DOHH2 (cell line): ENCODE measurements around the gene FRS2.

Source experiments
- H3F3A ChIP-seq: fragments of 200-600 bp; sonication (generic), shearing (Covaris generic); 2 replicates; pipeline ENCODE4 v1.6.0; 2016; ENCODE audit warnings: antibody characterized with exemption, mild to moderate bottlenecking; ENCODE audit not compliant: control insufficient read depth, insufficient read depth
- H3K27ac ChIP-seq: fragments of 200-600 bp; sonication (generic); 2 replicates; pipeline ENCODE4 v1.5.1; 2014; ENCODE audit warnings: low read depth, mild to moderate bottlenecking, low read length, moderate library complexity
- H3K27me3 ChIP-seq: fragments of 200-600 bp; sonication (generic); 2 replicates; pipeline ENCODE4 v1.6.1; 2014; ENCODE audit warnings: mild to moderate bottlenecking, low read length, mixed read lengths; ENCODE audit not compliant: control insufficient read depth
- H3K36me3 ChIP-seq: fragments of 200-600 bp; sonication (generic); 2 replicates; pipeline ENCODE4 v1.6.1; 2014; ENCODE audit warnings: mild to moderate bottlenecking, low read length, moderate library complexity, mixed read lengths; ENCODE audit not compliant: control insufficient read depth
- H3K4me1 ChIP-seq: fragments of 200-600 bp; sonication (generic); 2 replicates; pipeline ENCODE4 v1.6.1; 2014; ENCODE audit warnings: mild to moderate bottlenecking, low read length, mixed read lengths; ENCODE audit not compliant: control insufficient read depth
- H3K4me2 ChIP-seq: fragments of 200-600 bp; sonication (generic); 2 replicates; pipeline ENCODE4 v1.6.0; 2014; ENCODE audit warnings: mild to moderate bottlenecking, low read length, moderate library complexity
- H3K4me3 ChIP-seq: fragments of 200-600 bp; sonication (generic); 2 replicates; pipeline ENCODE4 v1.5.1; 2014; ENCODE audit warnings: mild to moderate bottlenecking, low read length, mixed read lengths
- H3K79me2 ChIP-seq: fragments of 200-600 bp; sonication (generic); 2 replicates; pipeline ENCODE4 v1.6.1; 2014; ENCODE audit warnings: mild to moderate bottlenecking, low read length, mixed read lengths; ENCODE audit not compliant: control insufficient read depth
- H3K9me2 ChIP-seq: fragments of 200-600 bp; sonication (generic); replicated peaks from 2 replicates; pipeline ENCODE4 v1.6.1; 2014; ENCODE audit warnings: mild to moderate bottlenecking, low read length, mixed read lengths; ENCODE audit not compliant: control insufficient read depth
- H3K9me3 ChIP-seq: fragments of 200-600 bp; sonication (generic); 2 replicates; pipeline ENCODE4 v1.6.1; 2014; ENCODE audit warnings: antibody characterized with exemption, low read length, mixed read lengths; ENCODE audit not compliant: control insufficient read depth, insufficient read depth
- H4K20me1 ChIP-seq: fragments of 200-600 bp; sonication (generic); 2 replicates; pipeline ENCODE4 v1.6.0; 2014; ENCODE audit warnings: low read depth, mild to moderate bottlenecking, antibody characterized with exemption, low read length, moderate library complexity; ENCODE audit not compliant: control insufficient read depth, insufficient read depth
- CTCF ChIP-seq: fragments of 200-600 bp; sonication (generic); IDR thresholded peaks from one replicate; pipeline ENCODE4 v1.5.1; 2014; ENCODE audit warnings: antibody characterized with exemption, mild to moderate bottlenecking, low read depth, low read length; ENCODE audit not compliant: poor library complexity, severe bottlenecking
- EZH2phosphoT487 ChIP-seq: fragments of 200-600 bp; sonication (generic); IDR thresholded peaks from 2 replicates; pipeline ENCODE4 v1.6.1; 2017; ENCODE audit warnings: borderline replicate concordance, mild to moderate bottlenecking, antibody characterized with exemption, low read length, moderate library complexity, mixed read lengths

The FRS2 gene

GRCh38 chr12:69613351-69613750, 143.2 kb downstream of the FRS2 start:
- Histone ChIP-seq H3K4me3 (no peak overlapping the region), H3F3A (no peaks in the 10 kb centered on the region), H3K27me3 (no peaks in the 10 kb centered on the region), H3K27ac (no peak overlapping the region), H4K20me1 (no peaks in the 10 kb centered on the region), H3K79me2 (no peaks in the 10 kb centered on the region), H3K9me3 (no peaks in the 10 kb centered on the region), H3K9me2 (no peaks in the 10 kb centered on the region), H3K36me3 (no peaks in the 10 kb centered on the region), H3K4me2 (no peak overlapping the region), H3K4me1 (no peaks in the 10 kb centered on the region)
- TF ChIP-seq CTCF (no peak), EZH2phosphoT487 (no peak)

GRCh38 chr12:69616025-69616424, 145.8 kb downstream of the FRS2 start:
- Histone ChIP-seq H3K4me2 (no peak overlapping the region), H4K20me1 (no peaks in the 10 kb centered on the region), H3K9me2 (no peaks in the 10 kb centered on the region), H3K9me3 (no peaks in the 10 kb centered on the region), H3K27ac (no peak overlapping the region), H3K4me3 (no peak overlapping the region), H3F3A (no peaks in the 10 kb centered on the region), H3K27me3 (no peaks in the 10 kb centered on the region; the same call in 1 of the 2 replicates), H3K79me2 (no peaks in the 10 kb centered on the region), H3K36me3 (no peaks in the 10 kb centered on the region), H3K4me1 (no peaks in the 10 kb centered on the region)
- TF ChIP-seq CTCF, result no peak
- TF ChIP-seq EZH2phosphoT487, result no peak

DNA sequence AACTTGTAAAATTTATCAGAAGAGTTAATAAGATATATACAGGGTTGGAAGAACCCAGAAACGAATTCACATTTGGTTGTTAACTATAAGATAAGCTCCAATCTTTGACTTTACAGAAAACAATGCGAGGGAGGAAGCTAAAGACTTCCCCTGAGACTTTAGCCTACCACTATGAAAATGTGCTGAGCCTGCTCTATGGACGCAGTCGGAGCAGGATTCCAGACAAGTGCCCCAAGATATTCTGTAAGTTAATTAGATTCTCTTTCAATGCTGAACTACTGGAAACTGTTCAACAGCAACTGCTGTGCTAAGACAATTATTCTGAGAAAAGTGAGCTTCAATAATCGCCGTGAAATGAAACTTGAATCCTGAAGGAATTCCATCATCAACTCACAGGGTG, 148.9 kb downstream of the FRS2 start:
- H3K4me1 ChIP-seq, result no peaks in the 10 kb centered on the region
- no peaks in the 10 kb centered on the region for H3K36me3 ChIP-seq
- TF ChIP-seq CTCF (no peak), EZH2phosphoT487 (no peak)
- no peaks in the 10 kb centered on the region for H4K20me1 ChIP-seq
- no peaks in the 10 kb centered on the region for H3K9me2 ChIP-seq
- no peaks in the 10 kb centered on the region for H3K79me2 ChIP-seq
- H3F3A ChIP-seq, result no peaks in the 10 kb centered on the region
- H3K4me2 ChIP-seq, result no peak overlapping the region
- no peaks in the 10 kb centered on the region for H3K9me3 ChIP-seq
- no peak overlapping the region for H3K4me3 ChIP-seq
- no peaks in the 10 kb centered on the region; the same call in 1 of the 2 replicates for H3K27me3 ChIP-seq
- H3K27ac ChIP-seq, result no peak overlapping the region

DNA sequence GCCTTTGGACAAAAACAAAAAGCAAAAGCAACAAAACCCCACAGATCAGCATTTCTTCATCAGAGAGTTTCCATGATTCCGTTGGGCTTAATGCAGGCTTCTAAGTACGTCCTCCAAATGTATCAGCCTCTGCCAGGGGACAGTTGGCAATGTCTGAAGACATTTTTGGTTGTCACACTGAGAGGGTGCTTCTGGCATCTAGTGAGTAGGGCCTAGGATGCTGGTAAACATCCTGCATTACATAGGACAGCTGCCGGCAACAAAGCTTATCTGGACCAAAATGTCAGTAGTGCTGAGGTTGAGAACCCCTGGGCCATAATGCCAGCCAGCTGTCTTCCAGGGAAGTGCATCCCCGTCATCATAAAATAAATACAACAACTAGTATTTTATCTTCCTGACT, 149.9 kb downstream of the FRS2 start:
- H3F3A ChIP-seq, result no peaks in the 10 kb centered on the region
- no peak overlapping the region for H3K27ac ChIP-seq
- no peak overlapping the region for H3K4me3 ChIP-seq
- no peaks in the 10 kb centered on the region for H3K9me2 ChIP-seq
- no peaks in the 10 kb centered on the region for H3K36me3 ChIP-seq
- TF ChIP-seq CTCF (no peak), EZH2phosphoT487 (no peak)
- no peaks in the 10 kb centered on the region for H3K9me3 ChIP-seq
- no peaks in the 10 kb centered on the region for H3K79me2 ChIP-seq
- no peak overlapping the region for H3K4me2 ChIP-seq
- H4K20me1 ChIP-seq, result no peaks in the 10 kb centered on the region
- no peaks in the 10 kb centered on the region for H3K4me1 ChIP-seq
- no peaks in the 10 kb centered on the region; the same call in 1 of the 2 replicates for H3K27me3 ChIP-seq
